ES-I3 (cell line): Measurements from ENCODE around the gene POLR1B.
"Not testable (repeated sequence)": the region's sequence is repeated elsewhere in the genome, so short reads cannot be mapped to it uniquely, and the experiment has no call there.

Experiments used
- H3K36me3 ChIP-seq: 2 replicates; pipeline ENCODE4 v1.6.1; 2013; ENCODE audit warnings: mild to moderate bottlenecking, low read length, control low read depth, moderate library complexity; ENCODE audit not compliant: insufficient read depth
- H3K4me1 ChIP-seq: 2 replicates; pipeline ENCODE4 v1.6.1; 2013; ENCODE audit warnings: mild to moderate bottlenecking, control low read depth, low read length; ENCODE audit not compliant: insufficient read depth
- H3K9ac ChIP-seq: 2 replicates; pipeline ENCODE4 v1.6.1; 2013; ENCODE audit warnings: low read depth, mild to moderate bottlenecking, low read length, moderate library complexity
- H3K9me3 ChIP-seq: 2 replicates; pipeline ENCODE4 v1.6.1; 2013; ENCODE audit warnings: mild to moderate bottlenecking, low read length, moderate library complexity; ENCODE audit not compliant: control insufficient read depth, insufficient read depth

POLR1B gene, protein sequence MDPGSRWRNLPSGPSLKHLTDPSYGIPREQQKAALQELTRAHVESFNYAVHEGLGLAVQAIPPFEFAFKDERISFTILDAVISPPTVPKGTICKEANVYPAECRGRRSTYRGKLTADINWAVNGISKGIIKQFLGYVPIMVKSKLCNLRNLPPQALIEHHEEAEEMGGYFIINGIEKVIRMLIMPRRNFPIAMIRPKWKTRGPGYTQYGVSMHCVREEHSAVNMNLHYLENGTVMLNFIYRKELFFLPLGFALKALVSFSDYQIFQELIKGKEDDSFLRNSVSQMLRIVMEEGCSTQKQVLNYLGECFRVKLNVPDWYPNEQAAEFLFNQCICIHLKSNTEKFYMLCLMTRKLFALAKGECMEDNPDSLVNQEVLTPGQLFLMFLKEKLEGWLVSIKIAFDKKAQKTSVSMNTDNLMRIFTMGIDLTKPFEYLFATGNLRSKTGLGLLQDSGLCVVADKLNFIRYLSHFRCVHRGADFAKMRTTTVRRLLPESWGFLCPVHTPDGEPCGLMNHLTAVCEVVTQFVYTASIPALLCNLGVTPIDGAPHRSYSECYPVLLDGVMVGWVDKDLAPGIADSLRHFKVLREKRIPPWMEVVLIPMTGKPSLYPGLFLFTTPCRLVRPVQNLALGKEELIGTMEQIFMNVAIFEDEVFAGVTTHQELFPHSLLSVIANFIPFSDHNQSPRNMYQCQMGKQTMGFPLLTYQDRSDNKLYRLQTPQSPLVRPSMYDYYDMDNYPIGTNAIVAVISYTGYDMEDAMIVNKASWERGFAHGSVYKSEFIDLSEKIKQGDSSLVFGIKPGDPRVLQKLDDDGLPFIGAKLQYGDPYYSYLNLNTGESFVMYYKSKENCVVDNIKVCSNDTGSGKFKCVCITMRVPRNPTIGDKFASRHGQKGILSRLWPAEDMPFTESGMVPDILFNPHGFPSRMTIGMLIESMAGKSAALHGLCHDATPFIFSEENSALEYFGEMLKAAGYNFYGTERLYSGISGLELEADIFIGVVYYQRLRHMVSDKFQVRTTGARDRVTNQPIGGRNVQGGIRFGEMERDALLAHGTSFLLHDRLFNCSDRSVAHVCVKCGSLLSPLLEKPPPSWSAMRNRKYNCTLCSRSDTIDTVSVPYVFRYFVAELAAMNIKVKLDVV

GRCh38 chr2:112542123-112542983, at the start of gene POLR1B:
Gene POLR1B, plus strand, starts transcription at chr2:112542465. Its CDS starts 30 bp downstream, at chr2:112542495.
- H3K36me3 ChIP-seq = peaks cover 5% of the 10 kb centered on the region; the same call in 1 of the 2 replicates
- H3K9me3 ChIP-seq = no peaks in the 10 kb centered on the region
- H3K4me1 ChIP-seq = no peaks in the 10 kb centered on the region
- peak within 1 kb of the TSS; percentile 95 for H3K9ac ChIP-seq

- H3K36me3 ChIP-seq = 0 out of 2 replicates have a peak, but pooled peaks cover 3% of the 10 kb centered on the region
- H3K9me3 ChIP-seq = no peaks in the 10 kb centered on the region
- peaks cover 7% of the 10 kb centered on the region; the same call in 1 of the 2 replicates for H3K4me1 ChIP-seq
- no peak overlapping the region for H3K9ac ChIP-seq
Measured at GRCh38 chr2:112493048-112493447, 49.2 kb upstream of the POLR1B start.

DNA sequence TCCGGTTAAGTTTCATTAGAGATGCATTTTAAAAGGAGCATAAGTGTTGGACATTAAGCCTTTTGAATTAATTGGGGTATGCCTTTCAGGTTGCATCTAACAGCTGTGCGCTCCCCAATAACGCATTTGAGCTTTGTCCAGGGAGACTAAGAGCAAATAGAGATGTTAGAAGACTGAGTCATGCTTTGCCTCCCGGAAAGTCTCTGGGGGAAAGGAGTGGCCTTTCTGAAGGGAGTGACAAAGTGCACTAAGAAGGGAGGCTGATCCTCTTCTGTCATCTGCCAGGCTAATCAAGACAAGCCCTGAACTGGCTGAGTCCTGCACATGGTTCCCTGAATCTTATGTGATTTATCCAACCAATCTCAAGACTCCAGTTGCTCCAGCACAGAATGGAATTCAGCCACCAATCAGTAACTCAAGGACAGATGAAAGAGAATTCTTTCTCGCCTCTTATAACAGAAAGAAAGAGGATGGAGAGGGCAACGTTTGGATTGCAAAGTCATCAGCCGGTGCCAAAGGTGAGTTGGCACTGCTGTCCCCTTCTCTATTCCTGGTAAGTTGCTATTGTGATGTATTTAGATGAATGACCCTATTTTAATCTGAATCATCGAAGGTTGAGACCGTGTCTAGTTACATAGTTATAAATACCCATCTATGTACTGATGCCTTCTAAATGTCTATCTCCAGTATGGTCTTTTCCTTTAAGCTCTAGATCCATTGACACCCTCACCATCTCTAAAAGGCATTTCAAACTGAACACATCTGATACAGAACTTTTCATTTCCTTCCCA, 48.2 kb upstream of the POLR1B start:
- 0 out of 2 replicates have a peak, but pooled peaks cover 3% of the 10 kb centered on the region for H3K36me3 ChIP-seq
- no peak overlapping the region for H3K9ac ChIP-seq
- peaks cover 7% of the 10 kb centered on the region; the same call in 1 of the 2 replicates for H3K4me1 ChIP-seq
- H3K9me3 ChIP-seq = no peaks in the 10 kb centered on the region

DNA sequence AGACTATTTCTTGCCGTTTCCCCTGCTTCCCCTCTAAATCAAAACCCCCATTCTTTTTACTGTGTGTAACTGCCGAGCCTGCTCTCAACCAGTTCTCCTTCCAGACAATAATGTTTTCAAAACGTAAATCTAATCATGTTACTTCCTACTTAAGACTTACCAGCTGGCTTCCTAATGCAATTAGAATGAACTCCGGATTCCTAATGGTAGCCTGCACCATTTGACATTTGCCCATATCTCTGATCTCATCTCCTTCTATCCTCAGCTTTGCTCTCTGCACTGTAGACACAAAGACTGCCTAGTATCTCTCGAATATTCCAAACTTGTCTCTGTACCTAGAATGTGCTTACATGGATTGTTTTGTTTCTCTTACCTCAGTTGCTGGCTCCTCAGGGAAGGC, 47.4 kb upstream of the POLR1B start:
- H3K9ac ChIP-seq = no peak overlapping the region

GRCh38 chr2:112495878-112496277, 46.4 kb upstream of the POLR1B start:
- not testable (repeated sequence) for H3K4me1 ChIP-seq, H3K9me3 ChIP-seq, H3K9ac ChIP-seq, H3K36me3 ChIP-seq

More for the DNA sequence above, 47.4 kb upstream of the POLR1B start:
- Histone ChIP-seq H3K4me1 (peaks cover 7% of the 10 kb centered on the region; the same call in 1 of the 2 replicates), H3K9me3 (no peaks in the 10 kb centered on the region), H3K36me3 (0 out of 2 replicates have a peak, but pooled peaks cover 3% of the 10 kb centered on the region)

- H3K9ac ChIP-seq, H3K4me1 ChIP-seq, H3K36me3 ChIP-seq, H3K9me3 ChIP-seq: not testable (repeated sequence)
Measured at GRCh38 chr2:112500850-112501484, 41.3 kb upstream of the POLR1B start.

- peak overlapping the region; percentile 36; the same call in 1 of the 2 replicates for H3K9ac ChIP-seq
- not testable (repeated sequence) for H3K9me3 ChIP-seq, H3K36me3 ChIP-seq, H3K4me1 ChIP-seq
Measured at GRCh38 chr2:112509239-112509998, 32.8 kb upstream of the POLR1B start.

- Histone ChIP-seq H3K4me1 (no peaks in the 10 kb centered on the region), H3K36me3 (no peaks in the 10 kb centered on the region; the same call in 1 of the 2 replicates), H3K9me3 (no peaks in the 10 kb centered on the region), H3K9ac (no peak overlapping the region)
Measured at GRCh38 chr2:112516801-112517200, 25.5 kb upstream of the POLR1B start.

- H3K36me3 ChIP-seq = no peaks in the 10 kb centered on the region; the same call in 1 of the 2 replicates
Measured at GRCh38 chr2:112518807-112519206, 23.5 kb upstream of the POLR1B start.

DNA sequence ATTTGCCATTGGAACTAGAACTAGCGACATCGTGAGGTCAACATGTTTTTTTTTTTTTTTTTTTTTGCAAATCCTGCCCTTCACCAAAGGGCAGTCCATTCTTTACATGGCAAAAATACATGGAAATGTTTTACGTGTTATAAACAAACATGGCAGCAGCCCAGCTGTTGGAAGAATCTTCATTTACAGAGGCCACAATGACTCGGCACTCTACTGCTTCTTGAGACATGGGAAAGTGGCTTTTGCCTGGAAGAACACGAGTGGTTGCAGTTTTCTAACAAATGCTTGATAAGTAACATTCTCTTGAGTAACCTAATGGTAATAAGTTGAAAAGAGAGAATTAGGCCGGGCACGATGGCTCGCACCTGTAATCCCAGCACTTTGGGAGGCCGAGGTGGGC, 22.8 kb upstream of the POLR1B start:
- H3K9me3 ChIP-seq = no peaks in the 10 kb centered on the region
- no peaks in the 10 kb centered on the region; the same call in 1 of the 2 replicates for H3K36me3 ChIP-seq
- no peak overlapping the region for H3K9ac ChIP-seq
- H3K4me1 ChIP-seq = no peaks in the 10 kb centered on the region

More at GRCh38 chr2:112518807-112519206, 23.5 kb upstream of the POLR1B start:
- Histone ChIP-seq H3K4me1 (no peaks in the 10 kb centered on the region), H3K9me3 (no peaks in the 10 kb centered on the region), H3K9ac (no peak overlapping the region)

GRCh38 chr2:112520234-112520783, 22.0 kb upstream of the POLR1B start:
- H3K4me1 ChIP-seq = no peaks in the 10 kb centered on the region
- no peak overlapping the region for H3K9ac ChIP-seq
- no peaks in the 10 kb centered on the region; the same call in 1 of the 2 replicates for H3K36me3 ChIP-seq
- H3K9me3 ChIP-seq = no peaks in the 10 kb centered on the region
